HG02973 (cell line): ENCODE results near the gene KCNMB3.
A peak's percentile ranks its signal among the peaks of the same experiment; 100 is the strongest.
"Not testable (repeated sequence)": the region's sequence is repeated elsewhere in the genome, so short reads cannot be mapped to it uniquely, and the experiment has no call there.

Source experiments
- ATAC-seq: cut with Tn5 transposase; IDR thresholded peaks from one replicate; pipeline ENCODE4 v1.9.1; 2021; ENCODE audit warnings: moderate library complexity; ENCODE audit not compliant: unreplicated experiment

Gene KCNMB3

GRCh38 chr3:179265092-179265491 is 14.2 kb upstream of the KCNMB3 start:
- no peak for ATAC-seq

- ATAC-seq: no peak
Observed at GRCh38 chr3:179264449-179264848, 13.5 kb upstream of the KCNMB3 start.

GRCh38 chr3:179263134-179263533 is 12.2 kb upstream of the KCNMB3 start:
- no peak for ATAC-seq

GRCh38 chr3:179260949-179261765 is 10.2 kb upstream of the KCNMB3 start:
- ATAC-seq: peak; percentile 87

GRCh38 chr3:179259959-179260756 is 9.2 kb upstream of the KCNMB3 start:
- not testable (repeated sequence) for ATAC-seq

- no peak for ATAC-seq
Observed at GRCh38 chr3:179258820-179259219, 7.9 kb upstream of the KCNMB3 start.

DNA sequence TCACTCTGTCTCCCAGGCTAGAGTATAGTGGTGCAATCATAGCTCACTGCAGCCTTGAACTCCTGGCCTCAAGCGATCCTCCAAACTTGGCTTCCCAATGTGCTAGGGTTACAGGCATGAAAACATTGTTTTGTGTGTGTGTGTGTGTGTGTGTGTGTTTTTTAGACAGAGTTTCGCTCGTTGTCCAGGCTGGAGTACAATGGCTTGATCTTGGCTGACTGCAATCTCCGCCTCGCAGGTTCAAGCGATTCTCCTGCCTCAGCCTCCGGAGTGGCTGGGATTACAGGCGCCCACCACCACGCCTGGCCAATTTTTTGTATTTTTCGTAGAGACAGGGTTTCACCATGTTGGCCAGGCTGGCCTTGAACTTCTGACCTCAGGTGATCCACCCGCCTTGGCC is 6.8 kb upstream of the KCNMB3 start:
- ATAC-seq: not testable (repeated sequence)

DNA sequence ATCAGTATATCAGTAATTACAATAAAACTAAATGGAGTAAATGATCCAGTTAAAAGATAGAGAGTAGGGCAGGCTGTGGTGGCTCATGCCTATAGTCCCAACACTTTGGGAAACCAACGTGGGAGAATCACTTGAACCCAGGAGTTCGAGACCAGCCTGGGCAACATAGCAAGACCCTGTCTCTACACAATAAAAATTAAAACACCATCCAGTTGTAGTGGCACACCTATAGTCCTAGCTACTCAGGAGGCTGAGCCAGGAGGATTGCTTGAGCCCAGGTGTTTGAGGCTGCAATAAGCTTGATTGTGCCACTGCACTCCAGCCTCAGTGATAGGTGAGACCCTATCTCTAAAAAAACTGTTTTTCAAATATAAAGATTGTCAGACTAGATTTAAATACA is 5.9 kb upstream of the KCNMB3 start:
- no peak for ATAC-seq

GRCh38 chr3:179247289-179248015 is 3.5 kb downstream of the KCNMB3 start:
- ATAC-seq: no peak

- no peak for ATAC-seq
Observed at GRCh38 chr3:179244878-179245277, 6.0 kb downstream of the KCNMB3 start.

DNA sequence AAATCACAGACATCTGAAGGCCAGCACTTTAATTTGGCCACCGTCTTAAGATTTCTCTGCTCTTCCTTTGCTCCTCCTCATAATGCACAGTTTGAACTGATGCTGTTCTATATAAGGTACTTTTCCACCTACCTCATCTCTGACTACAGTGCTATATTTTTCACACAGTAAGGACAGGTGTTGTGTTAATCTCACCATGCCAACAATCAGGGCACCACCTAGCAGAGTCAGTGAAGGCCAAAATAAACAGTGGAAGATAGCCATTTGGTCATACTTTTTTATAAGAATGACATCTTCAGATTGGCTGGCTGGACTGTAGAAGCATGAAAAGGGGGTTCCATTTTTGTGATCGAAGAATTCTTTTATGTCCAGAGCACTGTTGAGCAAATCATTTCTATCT is 8.1 kb downstream of the KCNMB3 start:
- ATAC-seq: not testable (repeated sequence)

DNA sequence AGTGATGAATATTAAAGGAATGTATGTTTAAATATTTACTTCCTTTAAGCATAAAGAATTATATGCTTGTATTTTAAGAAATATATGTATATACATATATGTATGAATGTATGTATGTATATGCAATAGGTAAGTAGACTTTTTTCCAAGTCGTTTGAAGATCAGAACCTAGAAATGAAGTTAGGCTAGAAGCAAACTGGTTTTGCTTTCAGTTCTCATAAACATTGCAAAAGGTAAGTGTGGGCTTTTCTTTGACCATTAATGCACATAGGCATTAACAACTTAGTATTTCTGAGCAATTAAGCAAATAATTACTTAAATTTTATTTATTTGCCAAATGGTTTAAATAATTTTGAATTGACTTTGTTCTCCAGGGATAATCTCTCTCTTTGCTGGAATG is 10.6 kb downstream of the KCNMB3 start:
- ATAC-seq: not testable (repeated sequence)

DNA sequence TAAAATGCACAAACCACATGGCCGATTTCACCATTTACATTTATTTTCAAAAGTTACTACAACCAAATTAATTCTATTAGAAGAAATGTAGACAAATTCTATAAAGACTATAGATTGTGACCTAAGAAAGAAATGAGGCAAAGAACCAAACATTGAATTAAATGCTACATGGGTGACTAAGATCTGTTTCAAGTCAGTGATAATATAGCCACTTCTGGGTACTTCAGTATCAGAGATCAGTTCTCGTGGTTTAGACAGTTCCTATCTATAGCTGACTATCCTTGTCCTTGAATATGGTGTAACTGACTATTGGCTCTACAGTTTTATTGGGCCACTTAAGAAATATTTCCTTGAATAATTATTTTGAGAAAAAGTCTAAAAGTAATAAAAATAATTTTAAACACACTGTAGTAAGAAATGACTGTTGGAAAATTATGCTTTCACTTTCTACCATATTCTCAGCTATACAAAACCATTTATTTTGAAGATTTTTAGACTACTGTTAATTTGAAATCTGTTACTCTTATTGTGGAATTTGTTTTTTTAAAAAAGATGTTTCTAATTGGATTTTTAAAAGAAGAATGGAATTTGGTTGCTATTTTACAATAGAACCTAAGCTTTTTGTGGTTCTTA is 14.1 kb downstream of the KCNMB3 start:
- ATAC-seq: peak; percentile 89

GRCh38 chr3:179234199-179234598 is 16.7 kb downstream of the KCNMB3 start:
- no peak for ATAC-seq

DNA sequence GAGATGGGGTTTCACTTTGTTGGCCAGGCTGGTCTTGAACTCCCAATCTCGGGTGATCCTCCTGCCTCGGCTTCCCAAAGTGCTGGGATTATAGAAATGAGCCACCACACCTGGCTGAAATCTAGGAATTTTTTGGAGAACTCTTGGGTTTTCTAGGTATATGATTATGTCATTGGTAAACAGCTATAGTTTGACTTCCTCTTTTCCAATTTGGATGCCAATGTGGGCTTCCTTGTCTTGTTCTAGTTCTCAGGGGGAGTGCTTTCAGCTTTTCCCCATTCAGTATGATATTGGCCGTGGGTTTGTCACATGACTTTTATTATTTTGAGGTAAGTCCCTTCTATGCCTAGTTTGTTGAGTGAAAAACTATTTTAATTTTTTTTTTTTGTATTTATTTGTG is 17.9 kb downstream of the KCNMB3 start:
- no peak for ATAC-seq

GRCh38 chr3:179229177-179229576 is 21.7 kb downstream of the KCNMB3 start:
- no peak for ATAC-seq

- ATAC-seq: no peak
Observed at GRCh38 chr3:179227349-179227748, 23.6 kb downstream of the KCNMB3 start.

GRCh38 chr3:179224584-179224983 is 26.3 kb downstream of the KCNMB3 start:
- no peak for ATAC-seq

GRCh38 chr3:179223548-179223947 is 27.4 kb downstream of the KCNMB3 start:
- ATAC-seq: no peak

DNA sequence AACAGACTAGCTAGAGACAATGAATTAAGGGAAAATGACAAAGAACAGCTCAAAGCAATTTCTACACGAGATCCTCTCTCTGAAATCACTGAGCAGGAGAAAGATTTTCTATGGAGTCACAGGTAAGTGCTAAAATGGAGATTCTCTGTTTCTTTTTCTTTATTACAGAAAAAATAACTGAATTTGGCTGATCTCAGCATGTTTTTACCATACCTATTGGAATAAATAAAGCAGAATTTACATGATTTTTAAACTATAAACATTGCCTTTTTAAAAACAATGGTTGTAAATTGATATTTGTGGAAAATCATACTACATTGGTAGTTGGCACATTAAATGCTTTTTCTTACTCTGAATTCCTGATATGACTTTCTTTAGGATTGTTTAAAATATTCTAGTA is 32.7 kb downstream of the KCNMB3 start:
- ATAC-seq: not testable (repeated sequence)

- ATAC-seq: not testable (repeated sequence)
Observed at GRCh38 chr3:179215550-179215949, 35.4 kb downstream of the KCNMB3 start.
